ENCODE measurements around the gene TTC36.

DNA sequence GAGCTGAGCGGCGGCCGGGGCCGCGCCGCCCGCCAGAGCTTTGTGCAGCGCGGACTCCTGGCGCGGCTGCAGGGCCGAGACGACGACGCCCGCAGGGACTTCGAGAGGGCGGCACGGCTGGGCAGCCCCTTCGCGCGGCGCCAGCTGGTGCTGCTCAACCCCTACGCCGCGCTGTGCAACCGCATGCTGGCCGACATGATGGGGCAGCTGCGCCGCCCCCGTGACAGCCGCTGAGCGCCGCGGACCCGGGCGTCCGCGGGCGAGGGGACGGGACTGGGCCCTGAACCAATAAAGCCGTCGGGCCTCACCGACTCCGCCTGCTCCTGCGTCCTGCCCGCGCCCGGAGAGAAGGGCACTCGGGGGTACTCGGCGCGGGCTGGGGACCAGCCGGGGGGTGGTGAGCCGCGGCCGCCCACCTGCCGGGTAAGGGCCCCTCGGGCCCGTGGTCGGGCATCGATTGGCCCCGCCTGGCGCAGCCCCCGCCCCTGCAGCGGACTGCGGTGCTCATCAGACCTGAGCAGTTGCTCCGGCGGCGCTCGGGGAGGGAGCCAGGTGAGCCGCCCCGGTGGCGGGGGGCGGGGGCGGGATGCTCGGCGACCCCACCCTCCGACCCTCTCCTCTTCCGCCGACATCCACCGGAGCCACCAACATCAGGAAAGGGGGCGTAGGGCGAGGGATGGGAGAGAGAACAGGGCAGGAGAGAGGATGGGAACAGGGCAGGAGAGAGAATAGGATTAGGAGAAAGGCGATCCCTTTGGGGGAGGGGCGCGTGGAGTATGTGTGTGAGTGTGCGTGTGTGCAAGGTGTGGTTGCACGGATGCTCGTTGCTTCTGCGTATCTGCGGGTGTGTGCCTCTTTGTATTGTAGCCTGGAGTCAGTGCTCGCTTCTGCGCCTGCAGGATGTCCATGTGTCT lies 3.7 kb downstream of the TTC36 start, which contains the start of gene TMEM25:
- no peak for TF ChIP-seq POLR2A (IDR thresholded peaks at IDR 0.05; ENCODE audit: extremely low read depth, insufficient read length)
- TF ChIP-seq, protein P1, sequence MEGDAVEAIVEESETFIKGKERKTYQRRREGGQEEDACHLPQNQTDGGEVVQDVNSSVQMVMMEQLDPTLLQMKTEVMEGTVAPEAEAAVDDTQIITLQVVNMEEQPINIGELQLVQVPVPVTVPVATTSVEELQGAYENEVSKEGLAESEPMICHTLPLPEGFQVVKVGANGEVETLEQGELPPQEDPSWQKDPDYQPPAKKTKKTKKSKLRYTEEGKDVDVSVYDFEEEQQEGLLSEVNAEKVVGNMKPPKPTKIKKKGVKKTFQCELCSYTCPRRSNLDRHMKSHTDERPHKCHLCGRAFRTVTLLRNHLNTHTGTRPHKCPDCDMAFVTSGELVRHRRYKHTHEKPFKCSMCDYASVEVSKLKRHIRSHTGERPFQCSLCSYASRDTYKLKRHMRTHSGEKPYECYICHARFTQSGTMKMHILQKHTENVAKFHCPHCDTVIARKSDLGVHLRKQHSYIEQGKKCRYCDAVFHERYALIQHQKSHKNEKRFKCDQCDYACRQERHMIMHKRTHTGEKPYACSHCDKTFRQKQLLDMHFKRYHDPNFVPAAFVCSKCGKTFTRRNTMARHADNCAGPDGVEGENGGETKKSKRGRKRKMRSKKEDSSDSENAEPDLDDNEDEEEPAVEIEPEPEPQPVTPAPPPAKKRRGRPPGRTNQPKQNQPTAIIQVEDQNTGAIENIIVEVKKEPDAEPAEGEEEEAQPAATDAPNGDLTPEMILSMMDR (IDR thresholded peaks at IDR 0.05; ENCODE audit: low read depth, low read length) = no peak
- no peak for TF ChIP-seq MAX (IDR thresholded peaks at IDR 0.05; ENCODE audit: low read depth, low read length)
- TF ChIP-seq MYC (IDR thresholded peaks at IDR 0.05; ENCODE audit: low read depth, low read length) = no peak

Data from NB4 (cell line).